ENCODE results near the gene AGRN.
"Not testable (repeated sequence)": the region's sequence is repeated elsewhere in the genome, so short reads cannot be mapped to it uniquely, and the experiment has no call there.

The AGRN gene

DNA sequence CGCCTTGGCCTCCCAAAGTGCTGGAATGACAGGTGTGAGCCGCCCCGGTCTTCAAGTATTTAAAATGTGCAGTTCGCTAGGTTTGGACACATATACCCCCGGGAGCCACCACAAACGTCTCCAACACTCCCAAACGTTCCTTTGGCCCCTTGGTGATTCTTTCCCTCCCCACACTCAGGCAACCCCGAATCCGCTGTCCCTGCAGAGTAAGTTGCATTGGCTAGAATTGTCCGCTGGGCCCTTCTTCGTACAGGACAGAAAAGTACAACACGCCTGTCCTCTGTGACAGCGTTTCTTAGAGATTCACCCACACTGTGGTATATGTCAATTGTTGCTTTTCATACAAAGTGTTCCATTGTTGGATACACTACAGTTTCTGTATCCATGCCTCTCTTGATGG is 34.8 kb upstream of the AGRN start:
- Mint-ChIP-seq H3K36me3 (ENCODE audit: low read depth) (peaks cover 14% of the 10 kb centered on the region), H3K9me3 (peaks cover 27% of the 10 kb centered on the region), H3K27me3 (ENCODE audit: low read depth, poor library complexity) (peaks cover 77% of the 10 kb centered on the region)

DNA sequence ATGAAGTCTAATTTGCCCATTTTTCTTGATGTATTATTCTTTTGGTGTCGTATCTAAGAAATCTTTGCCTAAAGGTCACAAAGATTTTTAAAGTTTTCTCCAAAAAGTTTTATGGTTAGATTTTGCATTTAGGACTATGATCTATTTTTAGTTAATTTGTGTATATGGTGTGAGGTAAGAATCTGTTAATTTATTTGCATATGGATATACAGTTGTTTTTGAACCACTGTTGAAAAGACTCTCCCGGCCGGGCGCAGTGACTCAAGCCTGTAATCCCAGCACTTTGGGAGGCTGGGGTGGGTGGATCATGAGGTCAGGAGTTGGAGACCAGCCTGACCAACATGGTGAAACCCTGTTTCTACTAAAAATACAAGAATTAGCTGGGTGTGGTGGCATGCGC is 31.9 kb upstream of the AGRN start:
- peaks cover 55% of the 10 kb centered on the region for H3K9me3 Mint-ChIP-seq
- DNase-seq, H3K27ac Mint-ChIP-seq, H3K4me3 Mint-ChIP-seq, H3K4me1 Mint-ChIP-seq: not testable (repeated sequence)
- peaks cover 28% of the 10 kb centered on the region for H3K36me3 Mint-ChIP-seq (ENCODE audit: low read depth)
- peaks cover 82% of the 10 kb centered on the region for H3K27me3 Mint-ChIP-seq (ENCODE audit: low read depth, poor library complexity)

More for the DNA sequence above, 34.8 kb upstream of the AGRN start:
- no peak overlapping the region for H3K27ac Mint-ChIP-seq
- no peak for DNase-seq
- H3K4me3 Mint-ChIP-seq, result no peak overlapping the region
- TF ChIP-seq, protein P1, sequence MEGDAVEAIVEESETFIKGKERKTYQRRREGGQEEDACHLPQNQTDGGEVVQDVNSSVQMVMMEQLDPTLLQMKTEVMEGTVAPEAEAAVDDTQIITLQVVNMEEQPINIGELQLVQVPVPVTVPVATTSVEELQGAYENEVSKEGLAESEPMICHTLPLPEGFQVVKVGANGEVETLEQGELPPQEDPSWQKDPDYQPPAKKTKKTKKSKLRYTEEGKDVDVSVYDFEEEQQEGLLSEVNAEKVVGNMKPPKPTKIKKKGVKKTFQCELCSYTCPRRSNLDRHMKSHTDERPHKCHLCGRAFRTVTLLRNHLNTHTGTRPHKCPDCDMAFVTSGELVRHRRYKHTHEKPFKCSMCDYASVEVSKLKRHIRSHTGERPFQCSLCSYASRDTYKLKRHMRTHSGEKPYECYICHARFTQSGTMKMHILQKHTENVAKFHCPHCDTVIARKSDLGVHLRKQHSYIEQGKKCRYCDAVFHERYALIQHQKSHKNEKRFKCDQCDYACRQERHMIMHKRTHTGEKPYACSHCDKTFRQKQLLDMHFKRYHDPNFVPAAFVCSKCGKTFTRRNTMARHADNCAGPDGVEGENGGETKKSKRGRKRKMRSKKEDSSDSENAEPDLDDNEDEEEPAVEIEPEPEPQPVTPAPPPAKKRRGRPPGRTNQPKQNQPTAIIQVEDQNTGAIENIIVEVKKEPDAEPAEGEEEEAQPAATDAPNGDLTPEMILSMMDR (IDR thresholded peaks at IDR 0.05), result no peak
- H3K4me1 Mint-ChIP-seq, result peaks cover 5% of the 10 kb centered on the region

DNA sequence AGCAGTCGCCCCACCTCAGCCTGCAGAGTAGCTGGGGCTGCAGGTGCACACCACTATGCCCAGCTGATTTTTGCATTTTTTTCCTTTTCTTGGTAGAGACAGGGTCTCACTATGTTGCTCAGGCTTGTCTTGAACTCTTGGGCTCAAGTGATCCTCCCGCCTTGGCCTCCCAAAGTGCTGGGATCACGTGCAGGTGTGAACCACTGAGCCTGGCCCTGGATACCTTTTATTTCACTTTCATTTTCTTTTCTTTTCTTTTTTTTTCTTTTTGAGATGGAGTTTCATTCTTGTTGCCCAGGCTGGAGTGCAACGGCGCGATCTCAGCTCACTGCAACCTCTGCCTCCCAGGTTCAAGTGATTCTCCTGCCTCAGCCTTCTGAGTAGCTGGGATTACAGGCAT is 28.6 kb upstream of the AGRN start:
- Mint-ChIP-seq H3K36me3 (ENCODE audit: low read depth) (peaks cover 29% of the 10 kb centered on the region), H3K27me3 (ENCODE audit: low read depth, poor library complexity) (peaks cover 66% of the 10 kb centered on the region), H3K9me3 (peaks cover 63% of the 10 kb centered on the region)
- DNase-seq, H3K4me1 Mint-ChIP-seq, H3K4me3 Mint-ChIP-seq, H3K27ac Mint-ChIP-seq: not testable (repeated sequence)

DNA sequence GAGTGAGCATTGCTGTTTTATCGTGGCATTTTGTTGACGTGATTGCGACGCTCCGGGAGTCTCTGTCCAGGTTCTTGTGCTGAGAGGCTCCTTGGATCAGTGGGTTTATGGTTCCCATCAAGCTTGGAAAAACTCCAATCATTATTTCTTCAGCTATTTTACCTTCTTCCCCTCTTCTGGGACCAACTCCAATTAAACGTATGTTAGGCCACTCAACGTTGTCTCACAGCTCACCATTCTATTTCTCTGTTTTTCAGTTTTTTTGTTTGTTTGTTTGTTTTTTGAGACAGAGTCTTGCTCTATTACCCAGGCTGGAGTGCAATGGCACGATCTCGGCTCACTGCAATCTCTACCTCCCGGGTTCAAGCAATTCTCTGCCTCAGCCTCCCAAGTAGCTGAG is 28.0 kb upstream of the AGRN start:
- Mint-ChIP-seq H3K27ac (no peak overlapping the region), H3K36me3 (ENCODE audit: low read depth) (peaks cover 29% of the 10 kb centered on the region), H3K27me3 (ENCODE audit: low read depth, poor library complexity) (peaks cover 64% of the 10 kb centered on the region), H3K9me3 (peaks cover 63% of the 10 kb centered on the region), H3K4me3 (no peak overlapping the region), H3K4me1 (peaks cover 7% of the 10 kb centered on the region)
- no peak for DNase-seq
- TF ChIP-seq, protein P1 (IDR thresholded peaks at IDR 0.05), result no peak

DNA sequence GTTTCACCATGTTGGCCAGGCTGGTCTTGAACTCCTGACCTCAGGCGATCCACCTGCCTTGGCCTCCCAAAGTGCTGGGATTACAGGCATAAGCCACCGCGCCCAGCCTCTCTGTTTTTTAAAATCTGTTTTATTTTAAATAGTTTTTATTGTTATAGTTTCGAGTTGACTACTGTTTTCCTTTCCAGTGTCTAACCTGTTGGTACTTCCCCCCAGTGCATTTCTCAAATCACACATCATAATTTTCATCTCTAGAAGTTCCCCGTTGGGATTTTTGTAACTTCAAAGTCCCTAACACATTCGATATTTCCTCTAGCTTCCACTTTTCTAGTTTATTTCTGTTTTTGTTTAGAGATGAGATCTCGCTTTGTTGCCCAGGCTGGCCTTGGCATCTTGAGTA is 27.6 kb upstream of the AGRN start:
- Mint-ChIP-seq H3K36me3 (ENCODE audit: low read depth) (peaks cover 29% of the 10 kb centered on the region), H3K27me3 (ENCODE audit: low read depth, poor library complexity) (peaks cover 68% of the 10 kb centered on the region)

DNA sequence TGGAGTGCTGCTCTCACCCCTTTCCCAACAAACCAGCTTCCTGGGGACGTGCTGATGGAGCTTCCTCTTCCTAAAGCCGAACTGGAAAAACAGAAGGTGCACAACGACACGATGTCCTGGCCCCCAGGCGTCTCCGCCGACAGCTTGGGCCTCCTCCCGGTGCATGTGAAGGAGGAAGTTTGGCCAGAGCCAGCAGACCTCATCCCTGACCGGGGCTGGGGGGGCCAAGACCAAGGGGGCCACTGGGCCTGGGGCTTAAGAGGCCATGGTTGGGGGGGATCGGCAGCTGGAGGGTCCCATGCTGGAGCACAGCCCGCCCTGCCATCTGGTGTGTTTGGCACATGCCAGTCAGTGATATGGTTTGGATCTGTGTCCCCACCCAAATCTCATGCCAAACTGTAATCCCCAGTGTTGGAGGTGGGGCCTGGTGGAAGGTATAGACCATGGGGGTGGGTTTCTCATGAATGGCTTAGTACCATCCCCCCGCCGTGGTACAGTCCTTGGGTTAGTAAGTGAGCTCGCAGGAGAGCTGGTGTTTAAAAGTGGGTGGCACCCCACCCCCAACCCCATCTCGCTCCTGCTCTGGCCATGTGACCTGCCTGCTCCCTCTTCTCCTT is 26.4 kb upstream of the AGRN start:
- Mint-ChIP-seq H3K4me1 (peaks cover 14% of the 10 kb centered on the region), H3K9me3 (peaks cover 53% of the 10 kb centered on the region), H3K36me3 (ENCODE audit: low read depth) (peaks cover 23% of the 10 kb centered on the region), H3K4me3 (no peak overlapping the region), H3K27ac (no peak overlapping the region), H3K27me3 (ENCODE audit: low read depth, poor library complexity) (peaks cover 63% of the 10 kb centered on the region)
- TF ChIP-seq, protein P1 (IDR thresholded peaks at IDR 0.05), result no peak
- DNase-seq, result no peak

More for the DNA sequence above, 27.6 kb upstream of the AGRN start:
- H3K4me3 Mint-ChIP-seq, result no peak overlapping the region
- peaks cover 12% of the 10 kb centered on the region for H3K4me1 Mint-ChIP-seq
- DNase-seq, result no peak
- peaks cover 63% of the 10 kb centered on the region for H3K9me3 Mint-ChIP-seq
- H3K27ac Mint-ChIP-seq, result no peak overlapping the region
- TF ChIP-seq, protein P1 (IDR thresholded peaks at IDR 0.05), result no peak

DNA sequence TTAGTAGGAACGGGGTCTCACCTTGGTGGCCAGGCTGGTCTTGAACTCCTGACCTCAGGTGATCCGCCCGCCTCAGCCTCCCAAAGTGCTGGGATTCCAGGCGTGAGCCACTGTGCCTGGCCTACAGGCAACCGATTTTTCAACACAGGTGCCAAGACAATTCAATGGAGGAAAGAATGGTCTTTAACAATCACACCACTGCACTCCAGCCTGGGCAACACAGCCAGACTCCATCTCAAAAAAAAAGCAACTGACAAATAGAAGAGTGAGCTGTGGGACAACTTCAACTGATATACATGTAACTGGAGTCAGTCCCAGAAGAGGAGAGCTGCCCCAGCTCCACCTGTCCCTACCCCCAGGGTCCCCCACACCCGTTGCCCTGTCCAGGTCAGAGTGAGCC is 25.4 kb upstream of the AGRN start:
- Mint-ChIP-seq H3K36me3 (ENCODE audit: low read depth) (peaks cover 15% of the 10 kb centered on the region), H3K27me3 (ENCODE audit: low read depth, poor library complexity) (peaks cover 56% of the 10 kb centered on the region), H3K9me3 (peaks cover 42% of the 10 kb centered on the region), H3K4me1 (peaks cover 14% of the 10 kb centered on the region)
- not testable (repeated sequence) for H3K4me3 Mint-ChIP-seq, H3K27ac Mint-ChIP-seq, DNase-seq

Measured in nephron progenitor cell (in vitro differentiated cells).